HG03520 (cell line): ENCODE data around the gene SELENOO.
"Not testable (repeated sequence)": the region's sequence is repeated elsewhere in the genome, so short reads cannot be mapped to it uniquely, and the experiment has no call there.

ENCODE experiments used
- ATAC-seq: cut with Tn5 transposase; IDR thresholded peaks from one replicate; pipeline ENCODE4 v1.9.1; 2021; ENCODE audit warnings: mild to moderate bottlenecking, moderate library complexity; ENCODE audit not compliant: unreplicated experiment

SELENOO gene

DNA sequence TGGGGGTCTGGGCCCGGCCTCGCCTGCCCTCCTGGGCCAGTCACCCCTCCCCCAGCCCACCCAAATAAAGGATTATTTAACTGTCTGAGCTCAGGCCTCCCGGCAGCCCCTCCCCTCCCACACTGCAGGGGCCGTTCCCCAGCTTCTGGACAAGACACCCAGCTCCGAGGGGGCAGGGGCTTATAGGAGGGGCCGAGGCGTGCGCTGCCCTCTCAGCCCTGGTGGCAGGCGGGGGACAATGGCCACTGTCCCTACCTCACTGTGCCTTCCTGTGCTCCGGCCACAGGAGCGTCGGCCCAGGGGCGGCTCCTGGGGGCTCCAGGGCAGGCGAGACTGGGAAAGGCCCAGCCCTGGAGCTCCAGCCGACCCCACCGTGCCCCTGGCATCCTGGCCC is 2.2 kb upstream of the SELENOO start:
- no peak for ATAC-seq

DNA sequence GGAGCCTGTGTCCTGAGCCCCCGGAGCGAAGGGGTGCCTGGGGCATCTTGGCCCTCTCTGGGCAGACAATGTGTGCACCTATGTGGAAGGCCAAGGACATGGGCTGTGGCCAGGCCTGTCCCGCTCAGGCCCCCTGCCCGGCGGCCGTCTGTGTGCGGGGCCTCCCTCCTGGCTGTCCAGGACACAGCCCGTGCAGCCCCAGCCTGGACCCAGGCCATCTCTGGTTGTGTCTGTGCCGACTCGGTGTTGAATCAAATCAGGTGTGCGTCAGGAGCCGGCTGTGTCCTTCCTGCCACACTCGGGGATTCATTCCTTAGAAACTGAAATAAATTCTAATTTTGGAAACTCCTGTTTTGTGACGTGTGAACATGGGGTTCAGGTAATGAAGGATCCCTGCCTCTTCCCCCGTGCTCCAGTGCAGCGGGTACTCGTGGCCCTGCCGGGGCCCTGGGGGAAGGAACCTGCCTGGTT is 1.5 kb upstream of the SELENOO start:
- no peak for ATAC-seq

GRCh38 chr22:50199829-50200460 is 866 bp upstream of the SELENOO start:
- no peak for ATAC-seq

DNA sequence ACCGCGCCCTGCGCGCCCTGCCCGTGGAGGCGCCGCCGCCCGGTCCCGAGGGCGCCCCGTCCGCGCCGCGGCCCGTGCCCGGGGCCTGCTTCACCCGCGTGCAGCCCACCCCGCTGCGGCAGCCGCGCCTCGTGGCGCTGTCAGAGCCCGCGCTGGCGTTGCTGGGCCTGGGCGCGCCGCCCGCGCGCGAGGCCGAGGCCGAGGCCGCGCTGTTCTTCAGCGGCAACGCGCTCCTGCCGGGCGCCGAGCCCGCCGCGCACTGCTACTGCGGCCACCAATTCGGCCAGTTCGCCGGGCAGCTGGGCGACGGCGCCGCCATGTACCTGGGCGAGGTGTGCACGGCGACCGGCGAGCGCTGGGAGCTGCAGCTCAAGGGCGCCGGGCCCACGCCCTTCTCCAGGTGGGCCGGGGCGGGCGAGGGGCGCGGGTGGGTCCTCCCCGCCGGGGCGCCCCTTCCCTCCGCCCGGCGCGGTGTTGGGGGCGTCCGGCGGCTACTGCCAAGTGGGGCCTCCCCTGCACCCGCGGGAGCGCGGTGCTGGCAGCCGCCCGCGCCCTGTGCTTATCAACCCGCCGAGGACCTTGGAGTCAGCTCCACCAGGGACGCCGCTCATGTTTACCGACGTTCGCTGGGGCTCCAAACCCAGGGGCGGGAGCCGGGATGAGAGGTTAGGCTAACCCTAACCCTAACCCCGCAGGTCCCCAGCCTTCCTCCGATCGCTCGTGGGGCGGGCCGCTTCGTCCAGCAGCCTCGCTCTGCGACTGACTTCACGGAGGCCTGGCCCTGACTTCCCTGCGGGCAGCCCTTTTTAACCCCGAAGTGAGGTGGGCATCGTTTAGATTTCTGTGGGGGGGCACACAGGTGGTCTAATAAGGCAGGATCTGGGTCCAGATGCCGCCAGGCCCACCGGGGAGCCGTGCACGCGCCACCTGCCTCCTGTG is 649 bp downstream of the SELENOO start:
- ATAC-seq, result peak; percentile 17

DNA sequence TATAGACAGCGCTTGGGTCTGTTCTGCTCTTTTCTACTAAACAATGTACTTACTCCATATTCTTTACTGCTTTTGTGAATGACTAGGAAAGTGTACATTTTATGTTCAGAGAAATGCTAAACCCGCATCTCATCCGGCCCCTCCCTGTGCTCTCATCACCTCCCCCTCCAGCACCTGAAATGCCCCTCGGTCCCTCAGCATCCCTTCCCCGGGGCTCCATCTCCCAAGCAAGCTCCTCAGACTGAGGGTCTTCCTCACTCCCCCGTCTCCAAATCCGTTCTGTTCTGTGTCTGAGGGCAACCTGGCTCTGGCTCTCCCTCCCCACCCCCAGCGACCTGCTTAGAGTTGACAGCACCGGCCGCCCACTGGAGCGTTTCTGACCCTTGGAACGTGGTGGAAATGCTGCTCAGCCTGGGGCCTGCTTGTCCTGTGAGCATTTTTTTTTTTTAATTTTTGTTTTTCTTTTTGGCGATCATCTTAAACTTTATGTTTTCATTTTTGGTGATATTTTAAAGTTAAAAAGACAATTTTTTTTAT is 1.4 kb downstream of the SELENOO start:
- no peak for ATAC-seq

- no peak for ATAC-seq
Observed at GRCh38 chr22:50203288-50203687, 2.5 kb downstream of the SELENOO start.

- ATAC-seq, result no peak
Observed at GRCh38 chr22:50204571-50204970, 3.8 kb downstream of the SELENOO start.

GRCh38 chr22:50204998-50205397 is 4.2 kb downstream of the SELENOO start:
- ATAC-seq, result not testable (repeated sequence)

- ATAC-seq, result no peak
Observed at GRCh38 chr22:50205781-50206569, 5.2 kb downstream of the SELENOO start.

DNA sequence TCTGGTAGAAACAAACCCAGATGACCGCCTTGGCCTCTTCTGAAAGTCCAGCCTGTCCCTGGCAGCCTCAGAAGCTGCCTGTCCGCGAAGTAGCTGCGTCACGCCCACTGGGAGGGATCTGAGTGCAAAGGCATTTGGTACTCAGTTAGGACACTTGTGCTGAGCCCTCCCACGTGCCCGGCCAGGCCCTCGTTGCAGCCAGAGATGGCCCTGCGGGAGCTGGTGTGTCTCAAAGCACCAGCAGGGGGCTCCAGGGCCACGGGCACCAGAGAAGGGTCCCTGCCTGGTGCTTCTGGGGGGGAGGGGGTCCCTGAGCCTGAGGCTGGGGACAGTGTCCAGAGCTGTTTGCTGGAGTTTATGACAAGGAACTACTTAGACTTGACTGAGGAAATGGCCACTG is 5.8 kb downstream of the SELENOO start:
- no peak for ATAC-seq

DNA sequence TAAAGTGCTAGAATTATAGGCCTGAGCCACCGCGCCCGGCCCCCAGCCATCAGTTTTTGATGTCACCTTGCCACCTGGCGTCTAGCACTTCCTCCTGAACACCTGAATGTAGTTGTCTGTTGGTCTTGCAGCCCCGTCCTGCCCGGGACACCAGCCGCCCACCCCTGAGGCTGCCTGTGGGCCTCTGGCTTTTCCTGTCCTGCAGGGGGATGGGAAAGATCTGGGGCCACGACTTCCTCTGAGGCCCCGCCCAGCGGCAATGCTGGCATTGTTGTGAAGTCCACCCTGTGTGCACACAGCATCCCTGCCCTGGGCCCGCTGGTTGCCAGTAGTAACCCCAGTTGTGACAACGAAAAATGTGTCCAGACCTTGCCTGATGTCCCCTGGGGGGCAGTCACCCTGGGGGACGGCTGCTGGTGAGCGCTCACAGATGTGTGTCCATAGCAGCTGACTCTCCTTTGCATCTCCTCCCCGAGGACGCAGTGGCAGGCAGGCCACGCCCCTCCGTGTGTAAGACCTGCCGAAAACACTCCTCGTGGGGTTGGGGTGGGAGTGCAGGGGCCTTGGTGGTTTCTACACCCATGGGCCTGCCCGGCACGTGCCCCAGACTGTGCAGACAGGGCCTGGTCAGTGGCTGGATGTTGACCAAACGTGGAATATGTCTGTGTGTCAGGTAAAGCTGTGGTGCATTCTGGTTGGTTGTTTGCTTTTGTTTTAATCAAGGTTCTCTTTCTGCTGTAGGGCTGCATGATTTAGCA is 6.8 kb downstream of the SELENOO start:
- ATAC-seq, result no peak

- ATAC-seq, result no peak
Observed at GRCh38 chr22:50208430-50208938, 7.7 kb downstream of the SELENOO start.

GRCh38 chr22:50208939-50209892 is 8.4 kb downstream of the SELENOO start:
- ATAC-seq, result no peak

GRCh38 chr22:50209893-50210292 is 9.1 kb downstream of the SELENOO start:
- no peak for ATAC-seq

DNA sequence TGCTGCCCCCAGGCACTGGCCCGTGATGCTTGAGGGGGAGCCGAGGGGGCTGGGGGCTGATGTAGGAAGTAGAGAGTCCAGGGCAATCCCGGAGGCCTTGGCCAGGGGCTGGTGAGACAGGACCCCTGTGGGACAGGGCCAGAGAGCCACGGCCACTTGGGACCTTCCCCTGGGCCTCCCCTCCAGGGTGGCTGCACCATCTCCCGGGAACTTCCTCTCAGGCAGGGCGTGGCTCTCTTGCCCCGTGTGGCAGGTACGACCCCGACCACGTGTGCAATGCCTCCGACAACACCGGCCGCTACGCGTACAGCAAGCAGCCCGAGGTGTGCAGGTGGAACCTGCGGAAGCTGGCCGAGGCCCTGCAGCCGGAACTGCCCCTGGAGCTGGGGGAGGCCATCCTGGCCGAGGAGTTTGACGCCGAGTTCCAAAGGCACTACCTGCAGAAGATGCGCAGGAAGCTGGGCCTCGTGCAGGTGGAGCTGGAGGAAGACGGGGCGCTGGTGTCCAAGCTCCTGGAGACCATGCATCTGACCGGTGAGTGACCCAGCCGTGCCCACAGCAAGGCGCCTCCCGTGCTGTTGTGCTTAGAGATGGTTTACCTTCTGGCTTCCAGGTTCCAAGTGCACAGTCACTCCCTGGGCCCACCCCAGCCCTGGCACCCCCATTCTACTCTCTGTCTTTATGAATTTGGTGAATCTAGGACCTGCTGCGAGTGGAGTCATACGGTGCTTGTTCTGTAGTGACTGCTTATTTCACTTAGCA is 9.7 kb downstream of the SELENOO start:
- ATAC-seq, result no peak

DNA sequence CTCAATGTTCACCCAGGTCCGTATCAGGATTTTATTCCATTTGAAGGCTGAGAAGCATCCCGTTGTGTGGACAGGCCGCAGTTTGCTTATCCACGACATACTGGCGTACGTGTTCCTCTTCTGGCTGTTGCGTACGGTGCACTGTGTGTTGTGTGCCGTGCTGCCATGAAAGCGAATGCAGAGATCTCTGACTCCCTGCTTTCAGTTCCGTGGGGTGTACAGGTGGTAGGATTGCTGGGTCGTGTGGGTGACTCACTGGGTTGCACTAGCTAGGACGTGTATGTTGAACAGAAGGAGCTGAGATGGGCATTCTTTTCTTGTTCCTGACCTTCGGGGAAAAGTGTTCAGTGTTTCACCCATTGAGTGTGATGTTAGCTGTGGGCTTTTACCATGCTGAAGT is 10.3 kb downstream of the SELENOO start:
- ATAC-seq, result no peak

DNA sequence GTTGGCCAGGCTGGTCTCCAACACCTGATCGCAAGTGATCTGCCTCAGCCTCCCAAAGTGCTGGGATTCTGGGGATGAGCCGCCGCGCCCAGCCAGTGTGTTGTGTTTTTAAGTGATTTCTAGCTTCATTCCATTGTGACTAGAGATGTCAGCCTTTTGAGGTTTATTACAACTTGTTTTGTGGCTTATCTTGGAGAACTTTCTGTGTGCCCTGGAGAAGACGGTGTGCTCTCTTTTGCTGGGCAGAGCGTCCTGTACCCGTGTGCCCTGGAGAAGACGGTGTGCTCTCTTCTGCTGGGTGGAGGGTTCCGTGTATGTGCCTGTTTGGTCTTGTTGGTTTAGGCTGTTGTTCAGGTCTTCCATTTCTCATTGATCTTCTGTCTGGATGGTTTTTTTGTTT is 12.5 kb downstream of the SELENOO start:
- ATAC-seq, result no peak

- no peak for ATAC-seq
Observed at GRCh38 chr22:50215297-50216054, 14.7 kb downstream of the SELENOO start.
